SK-N-MC (cell line): ENCODE data around the gene KLHDC3.

Experiments
- EZH2 ChIP-seq: fragments of 200-600 bp; sonication (generic); IDR thresholded peaks from one replicate; pipeline ENCODE4 v1.6.1; 2017; ENCODE audit warnings: antibody characterized with exemption
- FOXP2 ChIP-seq: optimal IDR thresholded peaks from 2 replicates; pipeline ENCODE3; 2011; ENCODE audit warnings: mild to moderate bottlenecking, moderate library complexity; ENCODE audit not compliant: insufficient read depth; ENCODE audit errors: extremely low read length, control extremely low read depth
- POLR2AphosphoS5 ChIP-seq: IDR thresholded peaks from 2 replicates; pipeline ENCODE4 v1.6.1; 2012; ENCODE audit warnings: mild to moderate bottlenecking, low read depth, low read length, borderline replicate concordance

GRCh38 chr6:42984001-42984923 lies 29.8 kb upstream of the KLHDC3 start, which contains the start of gene PPP2R5D:
- TF ChIP-seq POLR2AphosphoS5 (peak; percentile 97), EZH2 (no peak), FOXP2 (no peak)
